Left colon (tissue), 2 donors: ENCODE measurements around the gene PRR12. TPM values are rescaled to one million over a fixed set of nuclear protein-coding genes. Genes with fewer than 3 reads are reported as not detected.
A peak's percentile ranks its signal among the peaks of the same experiment; 100 is the strongest.

Experiments used
- ATAC-seq: fragments of 200-7000 bp; cut with Tn5 transposase; one replicate; pipeline ENCODE4 v1.9.1; 2020; ENCODE audit warnings: mild to moderate bottlenecking, moderate library complexity
- DNase-seq, 2 donors: peaks; one replicate each; pipeline ENCODE4 v3.0.0-alpha.2; 2020
- intact Hi-C, 2 donors: fragments of 100-400 bp; cut with DNase I in 1 of 2; cut with micrococcal nuclease in 1 of 2; formaldehyde crosslinking; loops; one replicate each; pipeline versions ENCODE4 v1.11.2 to v1.14.0; 2022; cut with DNase I, micrococcal nuclease
- total RNA-seq, 2 donors: library from RNA; stranded (reverse); fragmentation: NEBNext Ultra II Directional; extraction: Animal tissue kit (Norgen Biotek cat#: 25700); gene quantifications; one replicate each; pipeline ENCODE4 v1.2.1, GENCODE V29; 2021
- donor health status: DM: no; HTN: no; CAD: no.
- donor health status: DM: yes; HTN: yes; CAD: no.

The PRR12 gene
- total RNA-seq, 2 donors from 2014 or later: 20.5 to 26.4 TPM

DNA sequence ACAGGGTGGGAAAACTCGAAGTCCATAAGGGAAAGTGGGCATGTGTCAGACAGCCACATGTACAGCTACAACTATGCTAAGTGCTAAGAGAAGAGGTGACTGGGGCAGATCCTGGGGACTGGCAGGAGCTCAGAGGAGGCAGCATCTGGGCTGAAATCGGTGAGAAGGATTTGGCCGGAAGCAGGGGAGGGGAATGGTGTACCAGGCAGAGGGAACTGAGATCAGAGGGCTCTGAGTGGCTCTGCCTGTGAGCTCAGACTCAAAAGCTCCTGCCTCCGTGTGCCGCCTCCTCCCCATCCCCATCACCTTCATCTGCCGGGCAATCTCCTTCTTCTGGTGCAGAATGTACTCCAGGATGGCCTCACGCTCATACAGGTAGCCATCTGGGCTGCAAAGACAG is 32.4 kb upstream of the PRR12 start:
- ATAC-seq (no peak), DNase-seq (no peak)
- intact Hi-C loops: no loop called here

DNA sequence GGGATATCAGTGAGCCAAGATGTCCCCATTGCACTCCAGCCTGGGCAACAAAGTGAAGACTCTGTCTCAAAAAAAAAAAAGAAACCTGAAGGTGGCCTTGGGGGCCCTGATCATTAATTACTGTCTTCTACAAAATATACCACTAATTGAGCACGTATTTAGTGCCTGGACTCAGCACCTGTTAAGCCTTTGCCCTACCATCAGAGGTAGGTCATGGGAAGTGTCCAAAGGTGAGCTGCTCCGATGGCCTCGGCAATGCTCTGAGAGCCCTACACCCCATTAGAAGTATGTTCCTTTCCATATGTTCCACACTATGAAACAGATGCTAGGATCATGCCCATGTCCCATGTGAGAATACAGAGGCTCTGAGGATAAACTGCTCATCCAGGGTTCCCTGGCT is 31.5 kb upstream of the PRR12 start:
- no peak for DNase-seq
- no peak for ATAC-seq
- intact Hi-C loops: no loop called here

DNA sequence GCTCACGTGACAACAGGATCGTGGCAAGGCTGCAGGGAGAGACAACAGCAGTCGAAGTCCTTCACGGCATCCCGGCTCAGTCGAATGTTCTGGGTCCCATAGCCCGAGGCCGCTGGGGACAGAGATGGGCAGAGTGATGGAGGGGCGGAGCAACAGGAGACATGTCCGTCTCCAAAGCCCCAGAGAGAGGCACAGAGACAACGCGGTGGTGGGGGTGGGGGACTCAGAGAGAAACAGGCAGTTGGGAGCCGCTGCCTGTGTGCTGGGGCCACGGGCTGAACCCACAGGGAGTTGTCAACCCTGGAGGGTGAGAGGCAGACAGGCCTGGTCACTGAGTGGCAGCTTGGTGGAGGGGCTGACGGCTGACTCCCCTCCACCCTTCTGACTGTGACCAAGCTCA is 31.1 kb upstream of the PRR12 start:
- intact Hi-C loops: no loop called here
- ATAC-seq (no peak), DNase-seq (peak in 1 of 2 donors; percentile 43)

DNA sequence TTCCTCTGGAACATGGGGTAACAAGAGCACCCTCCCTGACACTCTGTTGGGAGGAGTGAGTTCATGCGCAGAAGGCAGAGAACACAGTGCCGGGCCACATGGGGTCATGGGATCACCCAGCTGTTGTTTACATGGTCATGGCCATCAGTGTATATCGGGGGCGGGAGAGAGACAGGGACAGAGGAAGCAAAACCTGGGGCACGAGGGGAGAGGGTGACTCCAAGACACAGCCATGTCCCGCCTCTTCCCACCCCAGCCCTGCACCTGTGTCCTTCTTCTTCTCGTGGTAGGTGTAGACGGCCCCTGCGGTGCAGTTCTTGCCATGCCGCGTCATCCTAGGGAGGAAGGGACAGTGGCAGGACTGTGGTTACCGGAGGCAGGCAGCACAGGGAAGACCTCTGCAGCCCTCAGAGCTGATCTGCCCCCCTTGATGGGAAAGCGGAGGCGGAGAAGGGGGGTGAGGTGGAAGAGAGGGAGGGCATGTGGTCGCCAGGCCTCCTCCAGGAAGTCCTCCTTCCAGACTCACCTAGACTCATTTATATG is 30.6 kb upstream of the PRR12 start:
- intact Hi-C loops: no loop called here
- DNase-seq (peak; percentile 59 to 74), ATAC-seq (peak; percentile 8)

DNA sequence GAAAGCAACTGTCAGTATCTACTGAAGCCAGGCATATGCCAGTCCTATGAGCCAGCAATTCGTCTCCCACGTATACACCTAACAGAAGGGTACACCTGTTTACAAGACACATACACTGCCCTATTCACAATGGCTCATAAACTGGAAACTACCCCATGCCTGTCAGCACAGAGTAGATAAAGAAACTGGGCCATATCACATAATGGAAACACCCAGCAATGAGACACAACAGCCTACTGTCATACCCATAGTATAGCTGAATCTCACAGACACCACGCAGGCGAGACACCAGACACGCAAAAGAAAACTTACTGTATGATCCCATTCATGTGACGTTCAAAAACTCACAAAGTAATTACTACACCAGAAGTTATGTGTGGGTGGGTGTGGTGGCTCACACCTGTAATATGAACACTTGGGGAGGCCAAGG is 26.4 kb upstream of the PRR12 start:
- DNase-seq: peak; percentile 34 to 57
- peak; percentile 61 for ATAC-seq
- intact Hi-C loops: no loop called here

DNA sequence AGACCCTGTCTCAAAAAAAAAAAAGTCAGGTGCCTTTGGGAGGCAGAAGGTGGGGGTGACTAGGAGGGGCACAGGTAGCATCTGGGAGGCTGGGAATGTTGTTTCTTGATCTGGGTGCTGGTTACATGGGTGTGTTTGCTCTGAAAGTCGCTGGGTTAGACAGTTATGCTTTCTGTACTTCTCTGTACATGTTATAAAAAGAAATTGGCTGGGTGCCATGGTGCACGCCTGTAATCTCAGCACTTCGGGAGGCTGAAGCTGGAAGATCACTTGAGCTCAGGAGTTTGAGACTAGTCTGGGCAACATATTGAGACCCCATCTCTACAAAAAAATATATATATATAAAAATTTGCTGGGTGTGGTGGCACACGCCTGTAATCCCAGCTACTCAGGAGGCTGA is 25.7 kb upstream of the PRR12 start:
- intact Hi-C loops: no loop called here
- peak; percentile 46 for ATAC-seq

DNA sequence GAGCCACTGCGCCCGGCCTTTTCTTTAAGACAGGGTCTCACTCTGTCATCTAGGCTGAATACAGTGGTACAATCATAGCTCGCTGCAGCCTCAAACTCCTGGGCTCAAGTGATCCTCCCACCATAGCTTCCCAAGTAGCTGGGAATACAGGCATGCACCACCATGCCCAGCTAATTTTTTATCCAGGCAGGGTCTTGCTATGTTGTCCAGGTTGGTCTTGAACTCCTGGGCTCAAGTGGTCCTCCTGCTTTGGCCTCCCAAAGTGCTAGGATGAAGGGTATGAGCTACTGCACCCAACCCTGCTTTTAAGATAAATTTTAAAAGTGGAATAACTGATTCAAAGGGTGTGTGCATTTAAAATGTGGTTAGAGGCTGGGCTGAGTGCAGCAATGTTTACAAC is 24.7 kb upstream of the PRR12 start:
- ATAC-seq (no peak), DNase-seq (no peak)
- intact Hi-C loops: no loop called here

More for the DNA sequence above, 25.7 kb upstream of the PRR12 start:
- DNase-seq: peak; percentile 82 to 83

DNA sequence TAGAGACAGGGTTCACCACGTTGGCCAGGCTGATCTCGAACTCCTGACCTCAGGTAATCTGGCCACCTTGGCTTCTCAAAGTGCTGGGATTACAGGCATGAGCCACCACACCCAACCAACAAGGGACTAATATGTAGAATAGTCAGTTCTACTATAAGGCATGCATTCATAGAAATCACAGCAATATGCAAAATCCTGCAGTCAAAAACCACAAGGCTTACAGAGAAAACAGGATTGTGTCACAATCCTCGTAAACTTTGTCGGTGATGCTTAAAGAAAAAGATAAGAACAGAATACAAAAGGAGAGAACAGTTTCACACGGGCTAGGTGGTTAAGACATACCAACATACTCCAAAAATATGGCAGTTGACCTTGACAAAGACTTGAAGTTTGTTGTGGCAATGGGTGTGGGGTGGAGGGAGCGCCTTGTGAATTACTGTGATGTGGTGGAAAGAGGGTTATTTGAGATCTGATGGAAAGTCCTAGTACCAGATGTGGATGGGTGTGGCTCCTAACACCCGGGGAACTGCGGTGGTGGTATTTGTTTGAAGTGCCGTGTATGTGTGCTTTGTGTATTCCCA is 23.0 kb upstream of the PRR12 start:
- ATAC-seq (peak; percentile 40), DNase-seq (peak; percentile 42 to 64)
- intact Hi-C loops: no loop called here

DNA sequence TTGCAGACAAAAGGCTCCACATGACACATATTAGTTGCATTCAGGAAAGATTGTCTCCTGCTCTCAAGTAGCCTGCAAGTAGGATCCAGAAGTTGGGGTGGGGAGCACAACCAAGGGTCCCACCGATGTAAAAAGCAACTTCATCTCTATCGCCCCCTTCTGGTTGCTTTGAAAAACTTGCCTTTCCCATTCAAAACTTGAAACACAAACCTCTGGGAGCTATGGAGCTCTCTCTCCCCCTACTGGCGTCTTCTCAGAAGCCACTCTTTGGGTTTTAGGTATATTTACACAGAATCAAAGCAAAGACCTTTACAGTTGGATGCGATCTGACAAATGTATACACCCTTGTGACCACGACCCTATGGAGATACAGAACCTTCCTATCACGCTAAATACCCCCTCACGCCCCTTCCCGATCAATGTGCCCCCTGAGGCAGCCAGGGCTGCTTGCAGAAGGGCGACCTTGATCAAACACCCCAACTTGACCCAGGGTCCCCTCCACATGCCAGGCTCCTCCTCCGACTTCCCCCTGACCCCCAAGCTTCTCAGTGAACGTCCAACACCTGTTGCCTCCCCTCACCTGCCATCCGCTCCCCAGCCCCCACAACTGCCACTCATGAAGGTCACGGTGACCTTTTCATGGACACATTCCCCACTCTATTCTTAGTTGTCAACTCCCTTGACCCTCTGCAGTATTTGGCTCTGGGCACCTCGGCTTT is 20.7 kb upstream of the PRR12 start:
- intact Hi-C loops: no loop called here
- ATAC-seq (peak; percentile 51), DNase-seq (peak; percentile 58 to 72)

DNA sequence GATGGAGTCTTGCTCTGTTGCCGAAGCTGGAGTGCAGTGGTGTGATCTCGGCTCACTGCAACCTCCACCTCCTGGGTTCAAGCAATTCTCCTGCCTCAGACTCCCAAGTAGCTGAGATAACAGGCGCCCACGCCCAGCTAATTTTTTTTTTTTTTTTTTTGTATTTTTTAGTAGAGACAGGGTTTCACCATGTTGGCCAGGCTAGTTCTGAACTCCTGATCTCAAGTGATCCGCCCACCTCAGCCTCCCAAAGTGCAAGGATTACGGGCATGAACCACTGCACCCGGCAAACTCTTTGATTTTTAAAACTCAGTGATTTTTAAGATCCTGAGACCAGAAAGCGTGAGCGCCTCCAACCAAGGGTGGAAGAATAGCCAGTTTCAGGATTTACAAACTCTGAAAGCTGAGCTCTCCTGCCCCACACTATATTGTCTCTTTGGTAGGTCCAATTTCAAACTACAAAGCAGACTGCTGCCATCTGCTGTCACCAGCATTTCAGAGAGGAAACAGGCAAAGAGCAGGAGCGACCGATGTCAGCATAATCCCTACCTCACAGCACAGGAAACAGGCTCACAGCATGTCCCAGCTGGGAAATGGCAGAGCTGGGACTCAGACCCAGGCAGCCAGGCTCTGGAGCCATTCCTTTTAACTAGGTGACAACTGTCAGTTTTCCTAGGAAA is 19.8 kb upstream of the PRR12 start:
- peak; percentile 66 for ATAC-seq
- intact Hi-C loops: no loop called here
- peak in 1 of 2 donors; percentile 57 for DNase-seq

DNA sequence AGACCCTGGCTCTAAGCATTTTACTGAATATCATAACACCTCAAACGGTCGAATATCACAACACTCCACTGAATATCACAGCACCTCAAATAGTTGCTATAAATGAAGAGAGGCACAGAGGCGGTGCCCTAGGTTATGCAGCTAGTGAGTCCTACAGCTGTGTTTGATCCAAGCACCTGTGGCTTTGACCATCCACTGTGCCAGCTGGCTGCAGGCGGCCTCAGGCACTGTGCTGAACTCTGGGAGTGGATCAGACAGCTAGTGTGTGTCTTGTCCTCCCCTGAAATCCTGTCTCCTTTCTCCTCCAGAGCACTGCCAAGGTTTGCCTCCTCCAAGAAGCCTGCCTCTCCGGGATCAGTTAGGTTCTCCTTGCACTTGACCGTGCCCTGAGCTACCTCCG is 18.0 kb upstream of the PRR12 start:
- ATAC-seq: no peak
- intact Hi-C loops: no loop called here
- DNase-seq: no peak

DNA sequence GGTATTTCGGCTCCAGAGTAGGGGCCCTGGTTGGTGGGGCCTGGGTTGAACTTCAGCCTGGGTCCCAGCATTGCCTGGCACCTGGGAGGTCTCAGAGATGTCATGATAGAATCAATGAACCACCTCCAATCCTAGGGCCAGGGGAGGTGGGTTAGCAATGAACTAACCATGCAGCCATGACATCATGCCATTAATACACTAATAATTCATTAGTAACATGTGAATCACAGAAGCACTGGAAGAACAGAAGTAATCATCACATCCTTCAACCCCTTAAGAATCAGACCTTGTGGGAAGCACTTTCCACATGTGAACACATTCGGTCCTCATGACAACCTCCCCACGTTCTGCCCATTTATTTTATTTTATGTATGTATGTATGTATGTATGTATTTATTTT is 17.6 kb upstream of the PRR12 start:
- DNase-seq (no peak), ATAC-seq (no peak)
- intact Hi-C loops: no loop called here

DNA sequence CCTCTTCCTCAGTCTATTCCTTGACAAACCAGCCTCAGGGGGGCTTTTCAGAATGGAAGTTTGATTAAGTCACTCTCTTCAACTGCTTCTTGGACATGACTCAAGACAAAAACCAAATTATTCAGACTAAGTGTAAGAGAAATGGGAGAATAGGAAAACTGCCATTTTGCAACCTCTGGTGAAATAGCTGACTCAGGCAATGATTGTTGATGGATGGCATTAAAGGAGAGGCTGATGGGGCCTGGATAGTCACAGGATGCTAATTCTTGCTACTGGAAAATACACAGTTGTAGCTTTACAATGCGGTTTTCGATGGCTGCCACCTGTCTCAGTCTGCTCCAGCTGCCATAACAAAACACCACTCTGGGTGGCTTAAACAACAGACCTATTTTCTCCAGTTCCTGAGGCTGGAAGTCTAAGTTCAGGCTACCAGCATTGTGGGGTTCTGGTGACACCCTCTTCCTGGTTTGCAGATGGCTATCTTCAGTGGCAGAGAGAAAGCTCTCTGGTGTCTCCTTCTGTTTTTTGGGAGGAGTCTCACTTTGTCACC is 16.7 kb upstream of the PRR12 start:
- ATAC-seq: no peak
- DNase-seq: no peak
- intact Hi-C loops: no loop called here

DNA sequence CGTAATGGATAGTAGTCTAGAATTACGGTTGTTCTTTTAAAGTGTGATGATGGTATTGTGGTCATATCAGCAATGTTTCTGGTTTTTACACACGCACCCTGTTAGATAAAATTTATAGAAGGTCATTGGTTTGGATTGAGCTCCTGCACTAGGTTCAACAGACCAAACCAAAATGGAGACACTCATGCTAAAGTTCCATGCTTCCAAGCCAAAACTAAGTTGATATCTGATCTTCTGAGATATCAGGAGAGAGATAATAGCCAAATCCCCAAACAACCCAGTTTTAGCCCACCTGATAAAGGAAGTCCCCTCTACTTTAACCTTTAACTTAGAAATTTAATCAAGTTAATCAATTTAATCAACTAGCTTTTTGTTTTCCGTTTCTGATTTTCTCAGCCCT is 11.8 kb upstream of the PRR12 start:
- ATAC-seq: no peak
- no peak for DNase-seq
- intact Hi-C loops: no loop called here

DNA sequence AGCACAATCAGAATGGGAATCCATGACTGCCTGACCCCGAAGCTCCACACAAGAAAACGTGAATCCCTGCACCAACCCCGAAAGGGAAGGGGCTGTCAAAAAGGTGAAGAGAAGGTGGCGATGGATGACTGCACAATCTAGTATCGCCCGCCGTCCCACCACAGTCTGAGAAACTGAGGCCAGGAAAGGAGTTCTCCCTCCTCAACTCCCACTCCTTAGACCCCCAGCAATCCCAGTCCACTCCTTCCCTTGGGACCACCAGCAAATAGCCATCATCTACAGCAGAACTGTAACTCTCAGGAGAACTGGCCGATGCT is 11.1 kb upstream of the PRR12 start:
- no peak for DNase-seq
- intact Hi-C loops: no loop called here
- ATAC-seq: peak; percentile 1

DNA sequence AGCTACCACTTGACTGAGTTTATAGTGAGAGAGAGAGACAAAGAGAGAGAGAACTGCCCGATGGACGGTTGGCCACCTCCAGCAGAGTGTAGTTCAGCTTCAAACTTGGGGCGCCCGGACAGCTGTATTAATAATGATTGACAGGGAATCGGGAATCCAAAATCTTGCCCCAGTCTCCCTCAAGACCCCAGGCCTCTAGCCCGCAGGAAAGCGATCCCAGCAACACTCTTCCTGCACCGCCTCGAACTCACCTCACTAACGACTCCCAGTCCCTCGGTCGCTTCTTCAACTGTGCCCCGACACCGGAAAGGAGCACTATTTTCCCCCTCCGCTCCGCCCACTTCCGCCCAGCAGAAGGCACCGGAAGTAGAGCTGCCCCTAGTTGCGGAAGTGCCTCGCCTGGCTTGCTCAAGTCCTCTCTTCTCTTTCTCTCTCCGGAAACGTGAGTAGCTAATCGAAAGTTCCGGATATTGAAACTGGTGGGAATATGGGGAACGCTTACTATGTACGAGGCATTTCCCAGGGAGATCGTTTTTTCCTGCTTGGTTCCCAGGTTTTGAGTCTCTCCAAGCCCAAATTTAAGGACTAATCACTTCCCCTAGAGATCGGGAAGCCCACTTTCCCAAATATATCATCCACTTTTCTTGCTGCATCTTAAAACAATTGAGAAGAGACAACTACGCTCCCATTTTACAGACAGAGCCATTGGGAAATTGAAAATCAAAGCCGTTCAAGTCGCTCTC is 10.5 kb upstream of the PRR12 start, which contains the start of gene NOSIP:
Gene NOSIP (minus strand): TSS at position 293 of the 743 bp plus-strand sequence. CDS start 19,865 bp downstream, outside the sequence.
- ATAC-seq (peak; percentile 95), DNase-seq (peak; percentile 97)
- intact Hi-C loops: no loop called here

DNA sequence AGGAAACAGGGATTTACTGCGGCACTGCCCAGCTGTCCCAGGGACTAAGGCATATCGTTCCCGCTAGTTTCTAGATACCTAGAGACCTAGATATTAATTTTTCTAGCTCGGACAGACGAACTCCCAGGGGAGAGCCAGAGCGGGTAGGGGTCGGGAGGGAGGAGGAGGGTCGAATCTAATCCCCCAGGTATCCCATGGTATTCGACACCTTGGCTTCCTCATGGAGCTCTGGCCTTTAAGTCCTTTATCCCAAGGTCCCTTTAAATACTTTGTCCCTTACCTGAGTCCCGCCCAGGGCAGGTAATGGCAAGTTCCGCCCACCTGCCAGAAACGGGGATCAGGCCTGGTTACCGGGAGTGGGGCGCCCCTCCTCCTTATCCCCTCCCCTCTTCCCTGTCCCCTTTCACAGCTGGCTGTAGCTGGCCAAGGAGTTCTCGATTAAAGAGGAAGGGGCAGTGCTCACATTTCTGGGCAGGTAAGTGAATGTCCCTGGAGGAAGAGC is 9.9 kb upstream of the PRR12 start, which contains the start of gene PRRG2:
Gene PRRG2 (plus strand): TSS at position 310 of the 502 bp plus-strand sequence. CDS start 1,904 bp downstream, outside the sequence.
- ATAC-seq (peak; percentile 85), DNase-seq (peak; percentile 73 to 76)
- intact Hi-C loops: no loop called here

DNA sequence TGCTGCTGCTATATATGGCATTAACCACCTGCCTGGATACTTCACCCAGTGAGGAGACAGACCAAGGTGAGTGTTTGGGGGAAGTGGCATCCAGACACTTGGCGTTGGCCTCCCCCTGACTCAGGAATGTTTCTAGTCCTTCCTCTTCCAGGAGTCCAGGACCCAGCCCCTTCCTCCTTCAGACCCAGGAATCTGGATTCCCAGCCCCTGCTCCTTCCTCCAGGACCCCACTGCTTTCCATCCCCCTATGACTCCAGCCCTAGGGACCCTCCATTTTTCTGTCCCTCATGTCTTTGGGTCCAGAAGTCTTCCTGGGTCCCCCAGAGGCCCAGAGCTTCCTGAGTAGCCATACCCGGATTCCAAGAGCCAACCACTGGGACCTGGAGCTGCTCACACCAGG is 7.7 kb upstream of the PRR12 start:
- DNase-seq (no peak), ATAC-seq (no peak)
- intact Hi-C loops: no loop called here

DNA sequence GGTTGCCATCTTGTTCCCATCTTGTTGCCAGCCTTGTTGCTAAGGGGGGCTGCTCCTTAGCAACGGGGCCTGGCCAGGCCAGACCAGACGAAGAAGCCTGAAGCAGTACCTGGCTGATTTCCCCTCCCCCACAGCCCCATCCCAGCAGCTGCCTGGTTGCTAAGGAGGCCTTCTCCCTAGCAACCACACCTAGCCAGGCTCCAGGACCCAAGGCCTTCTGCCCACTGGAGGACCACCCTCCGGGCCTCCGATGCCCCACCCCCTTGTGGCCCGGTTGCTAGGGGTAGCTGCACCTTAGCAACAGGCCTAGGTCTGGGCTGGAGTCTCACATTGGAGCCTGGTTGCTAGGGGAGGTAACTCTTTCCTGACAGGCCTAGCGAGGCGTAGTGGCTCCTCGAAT is 6.0 kb upstream of the PRR12 start:
- ATAC-seq (no peak), DNase-seq (no peak)
- intact Hi-C loops: no loop called here
